OCI-M1 (cell line): Measurements from ENCODE around the gene DNMBP.
A peak's percentile ranks its signal among the peaks of the same experiment; 100 is the strongest.
"Not testable (repeated sequence)": the region's sequence is repeated elsewhere in the genome, so short reads cannot be mapped to it uniquely, and the experiment has no call there.

ENCODE experiments used
- DNase-seq: peaks from one replicate; lab custom pipeline; 2025; lab: John Stamatoyannopoulos, UW

DNMBP gene

DNA sequence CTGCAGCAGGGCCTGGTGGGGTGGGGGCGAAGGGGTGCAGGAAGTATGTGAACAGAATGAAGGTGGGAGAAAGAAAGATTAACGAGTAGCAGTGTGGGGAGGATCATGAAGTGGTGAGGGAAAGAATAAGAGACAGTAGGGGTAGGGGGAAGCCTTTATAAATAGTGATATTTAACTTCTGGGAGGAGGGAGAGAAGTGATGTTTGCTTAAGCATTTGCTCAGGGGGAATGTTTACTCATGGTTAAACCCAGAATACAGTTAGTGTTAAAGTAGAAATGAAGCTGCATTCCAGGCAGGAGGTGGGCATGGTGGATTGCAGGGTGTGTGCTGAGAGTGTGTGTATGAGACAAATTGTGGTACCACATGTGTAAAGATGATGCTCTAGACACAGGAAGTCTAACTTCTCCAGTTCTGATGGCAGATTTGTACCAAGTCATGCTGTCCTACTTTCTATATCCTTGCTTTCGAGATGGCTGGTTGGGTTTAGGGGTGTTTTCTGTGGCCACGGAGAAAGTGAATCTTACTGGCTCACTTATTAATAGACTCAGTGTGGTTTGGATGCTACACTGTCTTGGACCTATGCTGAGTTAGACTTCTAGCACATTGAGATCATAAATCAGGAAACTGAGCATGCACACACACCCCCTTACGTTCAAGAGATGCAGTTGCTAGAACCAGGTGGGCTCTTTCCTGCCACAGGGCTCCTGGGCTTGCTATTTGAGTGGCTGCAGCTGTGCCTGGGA is 10.6 kb upstream of the DNMBP start:
- DNase-seq, result no peak

DNA sequence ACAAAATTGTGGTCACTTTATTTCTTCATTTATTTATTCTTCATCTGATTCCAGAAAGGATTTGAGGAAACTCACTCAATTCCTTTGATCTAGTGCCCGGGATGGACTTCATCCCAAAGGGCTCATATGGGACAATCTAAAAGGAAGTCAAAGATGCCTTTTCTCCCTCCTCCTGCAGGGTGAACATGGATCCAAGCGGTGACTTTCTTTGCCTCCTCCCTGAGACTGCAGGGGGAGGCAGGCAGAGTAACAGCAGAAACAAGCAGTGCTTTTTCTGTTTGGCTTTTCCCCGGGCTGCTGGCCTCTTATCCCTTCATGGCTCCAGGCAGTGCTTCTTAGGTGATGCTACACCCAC is 10.0 kb upstream of the DNMBP start:
- no peak for DNase-seq

DNA sequence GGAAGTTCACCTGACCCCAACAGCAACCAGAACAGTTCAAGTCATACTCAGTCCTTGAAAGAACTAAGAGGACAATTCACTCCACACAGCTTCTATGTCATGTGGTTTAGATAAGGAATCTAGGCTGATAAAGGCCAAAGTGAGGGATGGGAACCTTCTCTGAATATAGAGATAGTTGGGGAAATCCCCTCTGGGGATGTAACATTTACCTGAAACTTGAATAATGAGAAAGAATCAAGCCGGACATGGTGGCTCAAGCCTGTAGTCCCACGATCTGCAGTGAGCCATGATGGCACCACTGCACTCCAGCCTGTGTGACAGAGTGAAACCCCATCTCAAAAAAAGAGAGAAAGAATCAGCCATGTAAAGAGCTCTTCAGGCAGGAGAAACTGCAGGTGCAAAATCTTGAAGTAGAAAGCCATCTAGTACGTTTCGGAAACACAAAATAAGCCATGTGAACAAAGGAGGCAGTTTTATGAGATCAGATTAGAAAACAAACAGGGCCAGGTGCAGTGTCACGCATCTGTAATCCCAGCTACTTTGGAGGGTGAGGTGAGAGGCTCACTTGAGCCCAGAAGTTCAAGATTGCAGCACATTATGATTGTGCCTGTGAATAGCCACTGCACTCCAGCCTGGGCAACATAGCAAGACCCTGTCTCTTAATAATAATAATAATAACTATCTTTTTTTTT is 4.5 kb upstream of the DNMBP start:
- no peak for DNase-seq

DNA sequence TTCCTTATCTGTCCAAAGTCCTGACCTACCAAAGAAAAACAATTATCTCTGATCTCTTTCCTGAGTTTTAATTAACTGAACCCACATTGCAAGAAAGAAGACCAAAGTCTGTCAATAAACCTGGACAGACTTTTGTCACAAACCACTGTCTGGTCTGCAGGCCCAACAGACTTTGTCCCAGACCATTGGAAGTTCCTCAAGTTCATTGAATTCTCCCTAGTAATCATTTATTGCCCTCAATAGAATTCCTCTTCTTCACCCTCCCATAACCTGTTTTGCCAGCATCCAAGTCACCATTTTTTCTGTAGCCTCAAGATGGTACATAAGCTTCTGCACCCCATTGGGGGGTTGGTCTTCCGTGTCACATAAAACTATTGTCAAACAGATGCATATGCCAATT is 3.9 kb upstream of the DNMBP start:
- no peak for DNase-seq

DNA sequence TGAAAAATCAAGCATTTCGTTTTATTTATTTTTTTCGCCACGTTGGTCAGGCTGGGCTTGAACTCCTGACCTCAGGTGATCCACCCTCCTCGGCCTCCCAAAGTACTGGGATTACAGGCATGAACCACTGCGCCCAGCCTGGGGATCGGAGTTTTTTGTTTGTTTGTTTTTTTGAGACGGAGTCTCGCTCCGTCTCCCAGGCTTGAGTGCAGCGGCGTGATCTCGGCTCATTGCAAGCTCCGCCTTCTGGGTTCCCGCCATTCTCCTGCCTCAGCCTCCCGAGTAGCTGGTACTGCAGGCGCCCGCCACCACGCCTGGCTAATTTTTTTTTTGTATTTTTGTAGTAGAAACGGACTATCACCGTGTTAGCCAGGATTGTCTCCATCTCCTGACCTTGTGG is 2.2 kb upstream of the DNMBP start:
- DNase-seq, result not testable (repeated sequence)

DNA sequence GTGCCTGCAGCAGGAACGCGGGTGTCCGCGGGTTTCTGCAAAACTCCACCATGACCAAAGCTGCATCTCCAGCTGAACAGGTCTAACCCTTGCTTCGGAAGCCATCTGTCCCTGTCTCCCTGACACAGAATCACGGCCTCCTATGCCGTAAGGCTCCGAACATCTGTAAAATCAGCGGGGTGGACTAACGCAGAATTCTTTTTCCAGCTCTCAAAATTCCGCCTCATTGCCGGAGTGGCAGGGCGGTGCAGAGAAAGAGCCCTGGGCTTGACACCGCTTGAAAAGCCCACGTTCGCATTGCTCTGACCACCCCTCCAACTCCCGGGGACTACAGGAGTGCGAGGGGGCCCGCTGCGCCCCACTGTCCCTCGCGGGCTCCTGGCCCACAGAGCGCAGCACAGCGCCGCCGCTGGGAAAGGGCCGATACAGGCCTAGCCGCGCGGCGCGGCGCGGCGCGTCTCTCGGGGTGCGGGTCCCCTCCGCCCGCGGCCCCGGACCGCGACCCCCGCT is 409 bp downstream of the DNMBP start:
- DNase-seq, result peak; percentile 83

DNA sequence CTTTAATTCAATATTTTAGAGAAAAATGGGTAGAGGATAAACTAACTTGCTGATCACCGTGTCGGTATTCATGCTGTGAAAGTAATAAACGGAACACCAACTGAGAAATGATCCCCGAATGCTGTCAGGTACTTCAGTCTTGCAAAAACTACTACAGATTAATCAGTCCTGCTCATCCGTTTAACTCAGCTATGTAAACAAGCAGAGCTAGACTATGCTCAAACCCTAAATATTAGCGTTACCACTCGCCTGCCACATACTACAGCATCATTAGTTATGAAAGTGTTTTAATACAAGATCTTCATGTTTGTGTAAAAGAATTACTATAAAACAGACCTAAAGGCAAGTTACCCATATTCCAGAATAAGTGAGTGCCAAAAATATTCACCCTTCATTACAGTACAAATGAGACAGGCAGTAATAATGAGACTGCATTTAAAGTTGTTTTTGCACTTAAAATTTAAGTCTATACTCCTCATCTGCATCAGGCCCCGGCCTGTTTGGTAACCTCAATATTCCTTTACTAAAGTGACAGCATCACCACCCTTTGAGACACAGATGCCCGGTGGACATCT is 952 bp downstream of the DNMBP start:
- DNase-seq, result no peak

DNA sequence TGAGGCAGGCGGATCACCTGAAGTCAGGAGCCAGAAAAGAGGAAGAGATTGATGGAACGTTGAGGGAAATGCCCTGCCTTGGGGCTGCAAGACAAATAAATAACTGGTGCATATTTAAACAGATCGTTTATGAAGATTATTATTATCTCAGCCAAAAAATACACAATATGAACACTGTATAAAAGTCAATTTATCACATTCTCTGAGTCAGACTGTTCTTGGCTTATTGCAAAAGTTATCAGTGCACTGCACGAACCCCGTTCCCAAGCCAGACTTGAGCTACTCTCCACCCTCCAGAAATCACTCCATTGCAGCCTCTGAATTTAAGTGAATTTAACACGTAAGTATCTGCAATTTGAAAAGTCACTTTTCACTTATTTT is 1.6 kb downstream of the DNMBP start:
- peak; percentile 20 for DNase-seq

DNA sequence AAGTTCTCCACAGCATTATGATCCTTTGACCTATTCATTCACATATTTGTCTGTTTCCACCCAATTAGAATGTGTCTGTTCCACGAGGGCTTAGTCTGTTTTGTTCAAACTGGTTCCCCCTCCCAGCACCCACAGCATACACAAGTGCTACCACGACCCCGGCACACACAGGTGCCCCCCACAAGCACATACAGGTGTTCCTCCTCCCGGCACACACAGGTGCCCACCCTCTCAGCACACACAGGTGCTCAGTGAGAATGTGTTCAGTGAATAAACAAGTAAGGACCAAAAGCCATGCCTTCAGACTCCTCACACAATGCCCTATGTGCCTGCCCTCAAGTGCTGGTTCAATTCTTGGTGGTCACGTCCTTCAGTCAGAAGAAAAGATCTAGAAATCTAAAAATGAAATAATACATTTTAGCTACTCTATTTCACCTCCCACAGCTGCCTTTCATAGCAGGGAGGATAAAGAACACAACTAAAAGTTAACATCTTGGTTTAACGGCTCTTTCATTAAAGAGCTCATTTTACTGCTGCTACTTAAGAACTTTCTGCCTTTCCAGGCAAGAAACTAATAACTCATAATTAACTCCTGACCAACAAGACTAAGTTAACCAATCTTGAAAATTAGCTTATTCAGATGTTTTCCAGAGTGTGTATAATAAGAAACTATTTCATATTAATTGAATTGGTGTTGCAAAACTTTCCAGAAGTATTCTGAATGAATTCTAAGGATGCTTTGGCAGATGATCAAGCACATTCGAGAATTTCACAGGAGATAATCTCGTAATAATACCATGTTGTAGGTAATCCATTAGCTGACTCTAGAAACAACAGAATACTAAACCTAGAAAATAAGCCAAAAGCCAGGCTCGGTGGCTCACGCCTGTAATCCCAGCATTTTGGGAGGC is 2.3 kb downstream of the DNMBP start:
- no peak for DNase-seq

DNA sequence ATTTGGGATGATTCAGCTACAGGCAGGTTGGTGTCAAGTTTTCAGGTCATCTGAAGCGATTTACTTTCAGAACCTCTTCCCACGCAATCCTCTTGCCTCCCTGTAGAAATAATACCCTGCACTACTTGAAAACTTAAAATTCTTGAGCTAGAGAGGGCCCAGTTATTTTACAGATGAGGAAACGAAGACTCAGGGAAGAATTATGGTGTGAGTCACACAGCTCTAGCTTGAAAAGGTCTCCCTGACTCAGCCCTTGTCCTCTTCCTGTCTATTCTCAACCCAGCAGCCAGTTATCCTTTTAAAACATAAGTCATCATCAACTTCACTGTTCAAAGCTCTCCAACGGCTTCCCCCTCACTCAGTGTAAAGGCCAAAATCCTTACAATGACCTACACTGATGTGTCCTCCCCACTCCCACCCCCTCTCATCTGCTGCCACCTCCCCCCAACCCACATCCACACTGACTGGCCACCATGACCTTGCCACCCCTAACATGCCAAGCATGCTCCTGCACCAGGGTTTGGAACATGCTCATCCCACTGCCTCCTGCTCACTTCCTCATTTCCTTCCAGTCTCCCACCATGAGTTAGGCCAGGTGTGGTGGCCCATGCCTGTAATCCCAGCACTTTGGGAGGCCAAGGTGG is 3.4 kb downstream of the DNMBP start:
- DNase-seq, result peak; percentile 33

DNA sequence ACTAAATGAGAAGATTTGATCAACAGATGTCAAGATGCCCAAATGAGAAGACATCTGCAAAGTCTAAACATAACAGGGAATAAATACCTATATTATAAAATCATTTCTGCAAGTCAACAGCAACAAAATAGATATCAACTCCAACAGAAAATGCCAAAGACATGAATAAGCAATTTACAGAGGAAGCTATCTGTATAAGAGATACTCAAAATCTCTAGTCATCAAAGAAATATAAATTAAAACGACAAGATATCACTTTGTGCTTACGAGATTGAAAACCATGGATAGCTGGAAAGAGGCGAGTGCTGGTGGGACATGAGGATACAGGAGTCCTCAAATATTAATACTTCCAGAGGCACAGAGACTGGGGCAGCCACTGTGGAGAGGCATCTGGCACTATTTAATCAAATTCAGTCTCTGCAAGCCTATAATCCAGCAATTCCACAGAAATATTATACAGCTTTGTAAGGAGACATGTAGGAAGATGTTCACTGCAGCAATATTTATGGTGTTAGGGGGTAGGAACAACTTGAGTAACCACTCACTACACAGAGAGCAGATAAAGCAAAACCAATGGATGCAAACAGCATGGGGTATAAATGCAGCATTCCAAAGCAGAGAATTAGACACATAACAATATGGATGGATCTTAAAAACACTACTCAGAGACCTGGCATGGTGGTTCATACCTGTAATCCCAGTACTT is 4.8 kb downstream of the DNMBP start:
- no peak for DNase-seq

DNA sequence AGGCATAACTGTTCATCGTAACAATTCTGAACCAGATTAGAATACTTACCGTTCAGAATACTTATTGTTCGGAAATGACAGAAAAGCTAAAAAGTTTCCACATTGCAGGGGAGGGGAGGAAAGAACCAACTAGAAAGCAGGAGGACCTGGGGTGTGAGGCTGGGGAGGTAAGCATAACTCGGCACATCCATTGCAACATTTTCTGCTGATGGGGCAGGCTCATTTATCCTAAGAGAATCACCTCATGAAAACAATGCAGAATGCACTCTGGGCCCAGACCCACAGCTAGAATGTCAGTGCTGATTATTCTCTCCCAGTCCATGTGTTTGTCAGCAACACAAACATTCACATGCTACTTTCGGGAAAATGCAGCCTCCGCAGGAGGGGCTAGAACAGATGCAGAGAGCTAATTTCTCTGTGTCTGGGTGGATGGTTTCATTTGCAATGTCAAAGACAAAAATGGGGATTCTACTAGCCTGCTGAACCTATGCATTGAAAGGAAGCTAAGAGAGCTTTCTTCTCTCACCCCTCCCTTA is 9.6 kb downstream of the DNMBP start:
- no peak for DNase-seq

DNA sequence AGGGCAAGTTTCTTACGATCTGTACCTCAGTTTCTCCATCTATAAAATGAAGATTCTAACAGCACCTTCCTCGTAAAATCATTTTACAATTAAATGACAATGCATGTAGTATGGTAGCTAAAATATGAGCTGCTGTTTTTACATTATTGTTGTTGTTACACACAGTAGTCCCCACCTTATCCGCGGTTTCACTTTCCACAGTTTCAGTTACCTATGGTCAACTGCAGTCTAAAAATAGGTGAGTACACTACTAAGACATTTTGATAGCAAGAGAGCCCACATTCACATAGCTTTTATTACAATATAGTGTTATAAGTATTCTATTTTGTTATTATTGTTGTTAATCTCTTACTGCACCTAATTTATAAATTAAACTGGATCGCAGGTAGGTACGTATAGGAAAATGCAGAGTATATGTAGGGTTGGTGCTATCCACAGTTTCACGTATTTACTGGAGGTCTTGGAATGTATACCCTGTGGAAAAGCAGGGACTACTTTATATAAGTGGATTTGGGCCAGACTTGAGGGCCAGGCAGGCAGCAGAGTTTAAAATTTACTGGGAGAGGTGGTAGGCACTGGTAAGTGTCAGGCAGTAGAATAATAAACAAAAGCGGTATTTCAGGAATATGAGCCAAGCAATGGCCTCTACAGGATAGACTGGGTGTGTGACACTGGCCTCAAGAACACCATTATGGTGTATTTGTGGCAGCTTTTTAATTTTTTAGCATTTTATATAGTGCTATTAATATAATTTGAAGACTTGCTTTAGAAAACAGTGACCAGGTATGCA is 10.2 kb downstream of the DNMBP start:
- no peak for DNase-seq

DNA sequence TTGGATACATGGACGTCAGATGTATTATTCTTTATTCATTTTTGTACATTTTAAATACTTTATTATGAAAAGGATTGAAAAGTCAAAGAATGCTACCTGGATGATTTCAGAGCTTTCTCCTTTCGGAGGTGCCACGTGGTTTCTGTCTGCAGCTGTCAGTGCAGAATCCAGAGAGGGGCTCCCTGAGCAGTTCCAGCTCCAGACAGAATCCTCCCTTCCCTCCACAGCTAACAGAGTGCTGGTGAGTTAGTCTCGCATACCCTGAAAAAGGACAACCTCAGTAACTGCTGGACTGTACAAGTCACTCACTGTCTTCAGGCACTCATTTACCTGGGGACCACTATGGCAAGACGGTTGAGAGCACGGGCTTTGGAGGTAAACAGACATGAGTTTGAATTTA is 10.9 kb downstream of the DNMBP start:
- DNase-seq, result no peak

DNA sequence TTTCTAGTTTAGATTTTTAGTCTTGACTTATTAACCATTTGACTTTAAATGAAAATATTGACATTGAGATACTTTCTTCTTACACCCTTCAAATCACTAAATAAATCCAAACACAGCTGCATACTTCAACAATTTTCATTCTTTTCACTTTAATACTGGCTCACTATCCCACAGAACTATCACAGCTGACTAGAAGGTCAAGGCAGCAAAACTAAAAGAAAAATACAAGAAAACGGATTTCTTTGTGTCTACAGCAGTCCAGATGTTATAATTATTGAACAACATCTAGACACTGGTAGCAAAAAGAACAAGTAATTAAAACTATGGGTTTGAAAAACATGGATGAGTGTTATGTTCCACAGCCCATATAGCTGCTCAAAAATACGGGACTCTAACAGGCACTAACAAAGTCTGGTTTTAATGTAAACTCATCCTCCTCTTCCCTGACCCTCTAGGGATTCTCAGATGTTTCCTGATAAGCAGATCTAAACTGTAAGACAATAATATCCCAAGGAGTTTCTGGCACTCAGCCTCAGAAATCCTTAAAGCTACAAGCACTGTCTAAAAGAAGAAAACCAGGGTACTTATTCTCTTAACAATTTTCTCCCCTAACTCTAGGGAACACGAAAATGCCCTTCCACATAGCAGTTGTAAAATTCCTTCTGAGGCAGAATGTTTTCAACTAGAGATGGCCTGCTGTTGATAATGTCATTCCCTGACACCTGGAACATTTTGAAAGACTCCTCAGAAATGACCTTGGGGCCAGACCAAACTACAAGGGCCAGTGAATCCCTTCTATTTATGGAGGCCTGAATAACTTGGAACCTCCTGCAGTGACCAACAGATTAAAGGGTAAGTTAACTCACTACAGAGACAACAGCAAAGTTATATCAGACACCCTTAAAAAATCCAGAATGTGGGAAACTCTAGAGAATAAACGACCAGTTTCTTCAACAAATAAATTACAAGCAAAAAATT is 12.8 kb downstream of the DNMBP start:
- DNase-seq, result peak; percentile 48

DNA sequence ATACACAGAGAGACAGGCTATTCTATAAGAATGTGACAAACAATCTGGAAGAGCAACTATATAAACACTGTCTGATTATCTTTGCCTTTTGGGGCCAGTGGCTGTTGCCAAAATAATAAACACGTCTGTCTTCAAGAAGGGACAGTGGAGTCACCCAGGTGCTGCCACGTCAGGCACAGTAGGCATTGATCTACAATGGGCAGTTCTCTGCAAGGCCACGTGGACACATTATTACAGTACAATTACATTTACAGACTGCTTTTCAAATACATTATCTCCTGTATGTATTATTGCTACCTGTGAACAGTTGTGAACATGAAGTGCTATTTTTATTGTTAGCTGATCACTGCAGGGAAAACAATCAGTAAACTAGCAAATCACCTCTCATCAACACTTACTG is 14.0 kb downstream of the DNMBP start:
- DNase-seq, result no peak

DNA sequence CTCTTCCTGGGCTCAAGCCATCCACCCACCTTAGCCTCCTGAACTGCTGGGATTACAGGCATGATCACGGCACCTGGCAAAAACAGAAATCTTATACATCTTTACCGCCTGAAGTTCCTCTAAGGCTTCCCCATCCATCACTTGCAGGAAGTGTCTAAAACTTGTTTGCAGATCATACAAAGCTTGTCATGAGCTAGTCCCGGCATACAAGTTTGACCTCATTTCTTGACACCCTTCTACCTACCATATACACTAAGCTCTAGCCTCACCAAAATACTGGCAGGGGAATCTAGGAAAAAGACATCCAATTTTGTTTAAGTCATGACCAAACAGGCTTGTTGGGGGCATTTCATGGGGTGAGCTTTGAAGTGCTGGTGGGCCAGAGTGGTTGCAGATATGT is 14.5 kb downstream of the DNMBP start:
- DNase-seq, result no peak

DNA sequence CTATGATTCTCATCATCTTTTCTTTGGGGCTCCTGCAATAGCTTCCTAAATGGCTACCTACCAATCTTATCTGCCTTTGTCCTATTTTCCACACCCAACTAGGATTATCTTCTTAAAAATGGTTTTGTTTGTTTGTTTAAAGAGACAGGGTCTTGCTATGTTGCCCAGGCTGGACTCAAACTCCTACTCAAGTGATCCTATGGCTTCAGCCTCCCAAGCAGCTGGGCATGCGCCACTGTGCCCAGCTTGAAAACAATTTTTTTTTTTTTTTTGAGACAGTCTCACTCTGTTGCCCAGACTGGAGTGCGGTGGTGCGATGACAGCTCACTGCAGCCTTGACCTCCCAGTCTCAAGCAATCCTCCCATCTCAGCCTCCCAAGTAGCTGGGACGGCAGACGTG is 14.9 kb downstream of the DNMBP start:
- no peak for DNase-seq
